Measurements from ENCODE around the gene MTA1. TPM values are rescaled to one million over a fixed set of nuclear protein-coding genes. Genes with fewer than 3 reads are reported as not detected.

MTA1 gene
- total RNA-seq, 1 donor from 2014 or later = 95.2 TPM

GRCh38 chr14:105498430-105499255, 79.0 kb downstream of the MTA1 start:
- ATAC-seq (peak; percentile 35), DNase-seq (ENCODE audit: low spot score) (peak; percentile 69)
- intact Hi-C loops (cut with DNase I) = no loop called here

- intact Hi-C loops (cut with DNase I) = no loop called here
- ATAC-seq (peak; percentile 72), DNase-seq (ENCODE audit: low spot score) (peak; percentile 81)
These were observed 79.8 kb downstream of the MTA1 start for GRCh38 chr14:105499256-105500035.

GRCh38 chr14:105500036-105500725, 80.6 kb downstream of the MTA1 start:
- DNase-seq (ENCODE audit: low spot score) (no peak), ATAC-seq (no peak)
- intact Hi-C loops (cut with DNase I) = no loop called here

GRCh38 chr14:105500726-105501101, 81.1 kb downstream of the MTA1 start:
- DNase-seq (ENCODE audit: low spot score) = no peak
- no peak for ATAC-seq
- intact Hi-C loops (cut with DNase I) = no loop called here

- ATAC-seq = no peak
- intact Hi-C loops (cut with DNase I) = no loop called here
- DNase-seq (ENCODE audit: low spot score) = no peak
These were observed 82.1 kb downstream of the MTA1 start for GRCh38 chr14:105501504-105502291.

GRCh38 chr14:105502446-105503295, 83.0 kb downstream of the MTA1 start:
- no peak for DNase-seq (ENCODE audit: low spot score)
- intact Hi-C loops (cut with DNase I) = no loop called here
- no peak for ATAC-seq

GRCh38 chr14:105503296-105503640, 83.6 kb downstream of the MTA1 start:
- DNase-seq (ENCODE audit: low spot score) = no peak
- no peak for ATAC-seq
- intact Hi-C loops (cut with DNase I) = no loop called here

- ATAC-seq (no peak), DNase-seq (ENCODE audit: low spot score) (no peak)
- intact Hi-C loops (cut with DNase I) = no loop called here
These were observed 84.5 kb downstream of the MTA1 start for GRCh38 chr14:105503935-105504692.

- DNase-seq (ENCODE audit: low spot score) (no peak), ATAC-seq (no peak)
- intact Hi-C loops (cut with DNase I) = no loop called here
These were observed 85.5 kb downstream of the MTA1 start for GRCh38 chr14:105505101-105505500.

- ATAC-seq = no peak
- intact Hi-C loops (cut with DNase I) = no loop called here
These were observed 87.6 kb downstream of the MTA1 start for GRCh38 chr14:105507247-105507646.

GRCh38 chr14:105508069-105508468, 88.4 kb downstream of the MTA1 start:
- ATAC-seq (no peak), DNase-seq (ENCODE audit: low spot score) (no peak)
- intact Hi-C loops (cut with DNase I) = no loop called here

More at GRCh38 chr14:105507247-105507646, 87.6 kb downstream of the MTA1 start:
- DNase-seq (ENCODE audit: low spot score) = no peak

GRCh38 chr14:105508601-105509000, 89.0 kb downstream of the MTA1 start:
- no peak for DNase-seq (ENCODE audit: low spot score)
- intact Hi-C loops (cut with DNase I) = no loop called here

GRCh38 chr14:105517096-105517495, 97.5 kb downstream of the MTA1 start:
- intact Hi-C loops (cut with DNase I) = no loop called here
- DNase-seq (ENCODE audit: low spot score) = no peak
- ATAC-seq = no peak

More at GRCh38 chr14:105508601-105509000, 89.0 kb downstream of the MTA1 start:
- no peak for ATAC-seq

- DNase-seq (ENCODE audit: low spot score) (no peak), ATAC-seq (no peak)
- intact Hi-C loops (cut with DNase I) = no loop called here
These were observed 100.5 kb downstream of the MTA1 start for GRCh38 chr14:105519946-105520698.
